Karpas-422 (cell line): ENCODE data around the gene GMFB. TPM values are rescaled to one million over a fixed set of nuclear protein-coding genes. Genes with fewer than 3 reads are reported as not detected.
A peak's percentile ranks its signal among the peaks of the same experiment; 100 is the strongest.

Experiments used
- DNase-seq: peaks from one replicate; pipeline ENCODE4 v3.0.0-alpha.2; 2015
- H2AFZ ChIP-seq: fragments of 200-600 bp; sonication (generic); 2 replicates; pipeline ENCODE4 v1.6.1; 2014; ENCODE audit warnings: antibody characterized with exemption, low read length, mixed read lengths
- H3K27ac ChIP-seq: fragments of 200-600 bp; sonication (generic); 2 replicates; pipeline ENCODE4 v1.5.1; 2014; ENCODE audit warnings: mild to moderate bottlenecking, low read length, moderate library complexity
- H3K27me3 ChIP-seq: fragments of 200-600 bp; sonication (generic); 2 replicates; pipeline ENCODE4 v1.6.1; 2014; ENCODE audit warnings: low read length, mixed read lengths
- H3K36me3 ChIP-seq: fragments of 200-600 bp; sonication (generic); 2 replicates; pipeline ENCODE4 v1.6.1; 2014; ENCODE audit warnings: low read length, mixed read lengths; ENCODE audit not compliant: insufficient read depth
- H3K4me1 ChIP-seq: fragments of 200-600 bp; sonication (generic); 2 replicates; pipeline ENCODE4 v1.6.1; 2014; ENCODE audit warnings: mild to moderate bottlenecking, low read length, mixed read lengths
- H3K4me2 ChIP-seq: fragments of 200-600 bp; sonication (generic); 2 replicates; pipeline ENCODE4 v1.6.1; 2014; ENCODE audit warnings: low read length, low read depth, mild to moderate bottlenecking; ENCODE audit not compliant: poor library complexity, severe bottlenecking
- H3K4me3 ChIP-seq: fragments of 200-600 bp; sonication (generic); 2 replicates; pipeline ENCODE4 v1.5.1; 2014; ENCODE audit warnings: mild to moderate bottlenecking, antibody characterized with exemption, low read length, mixed read lengths
- H3K79me2 ChIP-seq: fragments of 200-600 bp; sonication (generic); 2 replicates; pipeline ENCODE4 v1.6.1; 2014; ENCODE audit warnings: mild to moderate bottlenecking, low read length, mixed read lengths
- H3K9ac ChIP-seq: fragments of 200-600 bp; sonication (generic); 2 replicates; pipeline ENCODE4 v1.6.0; 2014; ENCODE audit warnings: low read length
- H3K9me2 ChIP-seq: fragments of 200-600 bp; sonication (generic), shearing (Covaris generic); replicated peaks from 2 replicates; pipeline ENCODE4 v1.6.0; 2014; ENCODE audit warnings: mild to moderate bottlenecking, low read length, moderate library complexity; ENCODE audit not compliant: insufficient read depth
- H3K9me3 ChIP-seq: fragments of 300-700, 200-600 bp; sonication (generic); 2 replicates; pipeline ENCODE4 v1.6.1; 2014; ENCODE audit warnings: low read length, mixed read lengths
- H4K20me1 ChIP-seq: fragments of 200-600 bp; sonication (generic); 2 replicates; pipeline ENCODE4 v1.6.1; 2014; ENCODE audit warnings: mild to moderate bottlenecking, antibody characterized with exemption, low read length, low read depth; ENCODE audit not compliant: insufficient read depth
- total RNA-seq: library from RNA; depleted of rRNA; stranded (reverse); fragments of >200 nt; shearing (Covaris generic); gene quantifications from 2 replicates; pipeline ENCODE4 v1.2.3, GENCODE V29; 2014; ENCODE audit warnings: low replicate concordance

GMFB gene
- total RNA-seq, 1 experiment from 2014 or later = 81.8 TPM

- H3K9ac ChIP-seq = peak overlapping the region; percentile 97
- peaks cover 46% of the 10 kb centered on the region for H3K4me1 ChIP-seq
- no peaks in the 10 kb centered on the region; the same call in 1 of the 2 replicates for H4K20me1 ChIP-seq
- H2AFZ ChIP-seq = peak overlapping the region; percentile 98
- peak overlapping the region; percentile 90 for H3K4me3 ChIP-seq
- no peaks in the 10 kb centered on the region for H3K36me3 ChIP-seq
- DNase-seq = no peak
- peak overlapping the region; percentile 63 for H3K27ac ChIP-seq
- peak overlapping the region; percentile 92 for H3K4me2 ChIP-seq
- no peaks in the 10 kb centered on the region for H3K9me3 ChIP-seq
- no peaks in the 10 kb centered on the region for H3K9me2 ChIP-seq
- peaks cover 55% of the 10 kb centered on the region for H3K79me2 ChIP-seq
- no peaks in the 10 kb centered on the region for H3K27me3 ChIP-seq
These were observed 521 bp upstream of the GMFB start for GRCh38 chr14:54489318-54489683.

DNA sequence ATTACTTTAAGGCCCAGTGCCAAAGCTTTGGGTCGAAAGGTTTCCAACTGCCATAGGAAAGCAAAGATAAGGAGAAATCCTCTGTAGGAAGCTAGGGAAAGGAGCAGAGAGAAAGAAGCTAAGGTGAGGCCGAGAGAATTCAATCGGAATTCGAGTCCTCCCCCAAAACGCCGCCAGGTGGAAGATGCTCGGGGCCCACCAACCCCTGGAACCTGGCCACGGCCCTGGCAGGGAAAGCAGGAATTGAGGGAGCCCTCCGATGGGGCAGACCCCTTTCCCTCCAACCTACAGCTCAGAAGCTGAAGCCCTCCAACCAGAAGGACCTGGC, 498 bp downstream of the GMFB start:
- Histone ChIP-seq H3K4me3 (peak overlapping the region; percentile 90), H3K4me2 (peak overlapping the region; percentile 92), H3K27me3 (no peaks in the 10 kb centered on the region), H4K20me1 (no peaks in the 10 kb centered on the region; the same call in 1 of the 2 replicates), H3K79me2 (peaks cover 64% of the 10 kb centered on the region), H3K36me3 (peaks cover 6% of the 10 kb centered on the region), H3K9ac (peak overlapping the region; percentile 97), H3K9me2 (no peaks in the 10 kb centered on the region), H2AFZ (peak overlapping the region; percentile 58), H3K27ac (peak overlapping the region; percentile 69), H3K4me1 (peaks cover 56% of the 10 kb centered on the region), H3K9me3 (no peaks in the 10 kb centered on the region)
- DNase-seq = no peak

- no peak for DNase-seq
- Histone ChIP-seq H2AFZ (no peak overlapping the region), H3K9me3 (no peaks in the 10 kb centered on the region), H3K79me2 (peaks cover 69% of the 10 kb centered on the region), H3K27ac (peak overlapping the region; percentile 69), H3K4me2 (peak overlapping the region; percentile 92), H3K9me2 (no peaks in the 10 kb centered on the region), H3K4me3 (peak overlapping the region; percentile 90), H4K20me1 (no peaks in the 10 kb centered on the region; the same call in 1 of the 2 replicates), H3K27me3 (no peaks in the 10 kb centered on the region), H3K9ac (peak overlapping the region; percentile 97), H3K4me1 (peaks cover 62% of the 10 kb centered on the region), H3K36me3 (peaks cover 11% of the 10 kb centered on the region)
These were observed 1.0 kb downstream of the GMFB start for GRCh38 chr14:54487771-54488170.

- H3K9me3 ChIP-seq = no peaks in the 10 kb centered on the region
- peak overlapping the region; percentile 15; the same call in 1 of the 2 replicates for H3K9ac ChIP-seq
- peaks cover under 1% of the 10 kb centered on the region; the same call in 1 of the 2 replicates for H4K20me1 ChIP-seq
- H3K4me2 ChIP-seq = peak overlapping the region; percentile 92
- no peak for DNase-seq
- H2AFZ ChIP-seq = no peak overlapping the region
- H3K9me2 ChIP-seq = no peaks in the 10 kb centered on the region
- no peaks in the 10 kb centered on the region for H3K27me3 ChIP-seq
- H3K36me3 ChIP-seq = peaks cover 22% of the 10 kb centered on the region
- peaks cover 80% of the 10 kb centered on the region for H3K79me2 ChIP-seq
- H3K27ac ChIP-seq = peak overlapping the region; percentile 13; the same call in 1 of the 2 replicates
- peak overlapping the region; percentile 11; the same call in 1 of the 2 replicates for H3K4me3 ChIP-seq
- peaks cover 72% of the 10 kb centered on the region for H3K4me1 ChIP-seq
These were observed 2.1 kb downstream of the GMFB start for GRCh38 chr14:54486685-54487084.

GRCh38 chr14:54483846-54484245, 4.9 kb downstream of the GMFB start:
- Histone ChIP-seq H3K4me3 (peak overlapping the region; percentile 46), H4K20me1 (peaks cover 4% of the 10 kb centered on the region; the same call in 1 of the 2 replicates), H3K4me2 (peak overlapping the region; percentile 72), H3K27me3 (no peaks in the 10 kb centered on the region), H3K27ac (peak overlapping the region; percentile 78), H3K9me3 (no peaks in the 10 kb centered on the region), H3K4me1 (peaks cover 79% of the 10 kb centered on the region), H3K79me2 (peaks cover 85% of the 10 kb centered on the region), H3K9me2 (no peaks in the 10 kb centered on the region), H2AFZ (no peak overlapping the region), H3K9ac (peak overlapping the region; percentile 34), H3K36me3 (peaks cover 39% of the 10 kb centered on the region)
- DNase-seq = no peak

DNA sequence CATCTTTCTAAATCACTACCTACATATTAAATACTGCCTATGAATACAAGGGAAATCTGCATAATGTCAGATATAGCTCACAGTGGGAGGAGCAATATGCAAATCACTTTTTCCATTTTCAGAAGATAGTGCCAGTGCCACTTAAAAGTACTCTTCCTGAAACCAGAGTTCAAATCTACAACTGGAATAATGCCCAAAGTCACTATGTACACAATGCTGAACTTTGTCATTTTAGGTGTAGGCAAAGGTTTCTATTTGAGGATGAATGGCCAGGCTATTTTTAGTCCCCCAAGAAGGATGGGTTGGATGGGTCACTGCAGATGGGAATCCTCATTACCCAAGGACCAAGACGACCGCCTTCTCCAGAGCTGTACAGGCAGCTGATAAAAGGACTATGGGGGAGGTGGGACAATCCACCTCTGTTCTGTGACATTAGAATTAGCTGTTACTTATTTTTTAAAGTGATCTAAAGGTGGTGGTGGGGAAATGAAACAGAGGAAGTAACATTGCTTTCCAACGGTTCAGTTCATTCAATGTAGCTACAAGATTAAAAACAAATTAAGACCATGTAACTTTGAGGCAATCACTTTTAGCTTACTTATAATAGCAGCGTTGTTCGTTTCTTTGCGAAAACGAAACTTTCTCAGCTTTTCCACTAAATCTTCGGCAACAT, 5.6 kb downstream of the GMFB start:
- peaks cover 4% of the 10 kb centered on the region; the same call in 1 of the 2 replicates for H4K20me1 ChIP-seq
- peaks cover 45% of the 10 kb centered on the region for H3K36me3 ChIP-seq
- peak overlapping the region; percentile 46 for H3K4me3 ChIP-seq
- peak overlapping the region; percentile 34 for H3K9ac ChIP-seq
- H3K4me2 ChIP-seq = peak overlapping the region; percentile 72
- H2AFZ ChIP-seq = no peak overlapping the region
- no peaks in the 10 kb centered on the region for H3K9me2 ChIP-seq
- peaks cover 79% of the 10 kb centered on the region for H3K4me1 ChIP-seq
- no peaks in the 10 kb centered on the region for H3K27me3 ChIP-seq
- peaks cover 81% of the 10 kb centered on the region for H3K79me2 ChIP-seq
- peak overlapping the region; percentile 78 for H3K27ac ChIP-seq
- DNase-seq = peak; percentile 79
- H3K9me3 ChIP-seq = no peaks in the 10 kb centered on the region

DNA sequence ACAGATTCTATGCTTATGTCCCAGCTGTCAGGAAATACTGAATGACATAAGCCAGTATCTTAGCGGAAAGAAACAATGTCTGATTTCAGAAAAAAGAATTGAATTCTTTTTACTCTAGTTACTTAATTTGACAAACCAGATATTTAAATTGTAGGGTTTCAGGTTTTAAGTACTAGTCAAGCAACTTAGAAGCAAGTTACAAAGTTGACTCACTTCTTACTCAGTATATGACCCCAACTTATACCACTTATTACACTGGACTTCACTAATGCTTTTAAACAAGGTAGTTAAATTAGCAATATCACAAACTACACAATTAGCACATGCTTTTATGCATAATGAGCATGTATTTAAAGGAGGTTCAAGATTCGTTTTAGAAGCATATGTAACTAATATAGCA, 7.1 kb downstream of the GMFB start:
- Histone ChIP-seq H3K79me2 (peaks cover 66% of the 10 kb centered on the region), H3K4me1 (peaks cover 66% of the 10 kb centered on the region), H3K27ac (peak overlapping the region; percentile 78; the same call in 1 of the 2 replicates), H3K9me3 (no peaks in the 10 kb centered on the region), H2AFZ (no peak overlapping the region), H3K27me3 (no peaks in the 10 kb centered on the region), H3K9me2 (no peaks in the 10 kb centered on the region), H3K4me2 (peak overlapping the region; percentile 72), H3K4me3 (no peak overlapping the region), H3K36me3 (peaks cover 57% of the 10 kb centered on the region), H4K20me1 (peaks cover 4% of the 10 kb centered on the region; the same call in 1 of the 2 replicates), H3K9ac (no peak overlapping the region)
- no peak for DNase-seq

DNA sequence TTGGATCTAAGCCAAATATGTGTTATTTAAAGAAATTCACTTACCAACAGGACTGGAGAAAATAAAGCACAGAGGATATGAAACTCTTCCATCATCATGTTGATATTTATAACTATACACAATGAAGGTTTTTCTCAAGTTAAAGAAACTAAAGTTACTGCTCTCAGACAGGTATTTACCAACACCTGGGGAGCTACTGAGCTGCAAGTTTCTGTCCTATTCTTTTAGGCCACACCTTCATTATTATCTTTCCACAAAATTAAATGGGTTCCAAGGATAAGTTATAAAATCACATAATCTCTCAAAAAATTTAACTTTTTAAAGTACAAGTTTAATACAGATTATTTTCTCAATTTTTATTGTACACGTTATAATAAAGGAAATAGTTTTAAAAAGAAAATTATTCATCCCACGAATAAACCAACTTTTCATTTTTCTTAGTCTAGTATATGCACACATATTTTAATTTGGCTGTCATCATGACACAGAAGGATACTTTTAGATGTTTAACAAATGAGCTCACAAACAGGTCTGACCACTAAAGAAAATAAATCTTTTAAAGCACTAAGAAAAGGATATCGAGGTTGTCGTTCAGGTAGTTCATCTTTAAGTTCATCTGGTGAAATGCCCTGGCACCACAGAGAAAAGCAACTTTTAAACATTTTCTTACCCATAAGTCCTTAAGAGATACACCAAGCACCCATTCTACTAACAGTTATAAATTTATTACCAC, 7.8 kb downstream of the GMFB start:
- no peaks in the 10 kb centered on the region for H3K9me3 ChIP-seq
- H4K20me1 ChIP-seq = peaks cover 4% of the 10 kb centered on the region; the same call in 1 of the 2 replicates
- H3K4me3 ChIP-seq = no peak overlapping the region
- H3K9ac ChIP-seq = no peak overlapping the region
- no peaks in the 10 kb centered on the region for H3K27me3 ChIP-seq
- peak overlapping the region; percentile 17; the same call in 1 of the 2 replicates for H3K27ac ChIP-seq
- peaks cover 64% of the 10 kb centered on the region for H3K36me3 ChIP-seq
- no peak overlapping the region for H2AFZ ChIP-seq
- no peak for DNase-seq
- peak overlapping the region; percentile 20 for H3K4me2 ChIP-seq
- H3K4me1 ChIP-seq = peaks cover 59% of the 10 kb centered on the region
- peaks cover 59% of the 10 kb centered on the region for H3K79me2 ChIP-seq
- H3K9me2 ChIP-seq = no peaks in the 10 kb centered on the region
